Measurements from ENCODE around the gene ZNF333. TPM values are rescaled to one million over a fixed set of nuclear protein-coding genes. Genes with fewer than 3 reads are reported as not detected.

Gene ZNF333
- total RNA-seq, 4 donors from 2014 or later = 8.7 to 43.1 (median 16.8) TPM

- Histone ChIP-seq H3K27me3 (no peaks in the 10 kb centered on the region), H3K9me3 (no peaks in the 10 kb centered on the region), H3K4me3 (no peak overlapping the region), H3K27ac (no peak overlapping the region), H3K36me3 (peaks cover 6% of the 10 kb centered on the region), H3K4me1 (no peaks in the 10 kb centered on the region)
- WGBS = 88% methylated on average over 2 of the region's 2 CpGs
- no peak for TF ChIP-seq POLR2AphosphoS5 (IDR thresholded peaks at IDR 0.05)
- no peak for TF ChIP-seq POLR2A (IDR thresholded peaks at IDR 0.05)
- no peak for TF ChIP-seq CTCF (IDR thresholded peaks at IDR 0.05)
- TF ChIP-seq EP300 (IDR thresholded peaks at IDR 0.05) = no peak
- DNase-seq (ENCODE audit: low spot score in 2 of 2) = peak; percentile 31 to 37
Observed at GRCh38 chr19:14768001-14768400, 78.2 kb downstream of the ZNF333 start.

- TF ChIP-seq CTCF (IDR thresholded peaks at IDR 0.05) (no peak), POLR2A (IDR thresholded peaks at IDR 0.05) (no peak), EP300 (IDR thresholded peaks at IDR 0.05) (no peak), POLR2AphosphoS5 (IDR thresholded peaks at IDR 0.05) (no peak)
- Histone ChIP-seq H3K4me1 (no peaks in the 10 kb centered on the region), H3K27me3 (no peaks in the 10 kb centered on the region), H3K9me3 (no peaks in the 10 kb centered on the region), H3K27ac (no peak overlapping the region), H3K4me3 (no peak overlapping the region), H3K36me3 (peaks cover 6% of the 10 kb centered on the region)
- peak in 1 of 2 donors; percentile 49 for DNase-seq (ENCODE audit: low spot score in 2 of 2)
- 74% methylated on average over 5 of the region's 5 CpGs for WGBS
Observed at GRCh38 chr19:14769201-14769600, 79.4 kb downstream of the ZNF333 start.

- peaks cover 6% of the 10 kb centered on the region for H3K36me3 ChIP-seq
- no peak for TF ChIP-seq POLR2AphosphoS5 (IDR thresholded peaks at IDR 0.05)
- no peak for TF ChIP-seq POLR2A (IDR thresholded peaks at IDR 0.05)
- TF ChIP-seq EP300 (IDR thresholded peaks at IDR 0.05) = no peak
- TF ChIP-seq CTCF (IDR thresholded peaks at IDR 0.05) = no peak
- DNase-seq (ENCODE audit: low spot score in 2 of 2) = peak in 1 of 2 donors; percentile 29
- no peaks in the 10 kb centered on the region for H3K27me3 ChIP-seq
- no peak overlapping the region for H3K27ac ChIP-seq
- no peaks in the 10 kb centered on the region for H3K4me1 ChIP-seq
- no peaks in the 10 kb centered on the region for H3K9me3 ChIP-seq
- 82% methylated on average over 5 of the region's 5 CpGs for WGBS
- no peak overlapping the region for H3K4me3 ChIP-seq
Observed at GRCh38 chr19:14770136-14770535, 80.3 kb downstream of the ZNF333 start.

GRCh38 chr19:14770944-14771839 is 81.3 kb downstream of the ZNF333 start:
- DNase-seq (ENCODE audit: low spot score in 2 of 2) = peak in 1 of 2 donors; percentile 65

More at GRCh38 chr19:14770944-14771839, 81.3 kb downstream of the ZNF333 start:
- H3K4me3 ChIP-seq = no peak overlapping the region
- no peak for TF ChIP-seq POLR2A (IDR thresholded peaks at IDR 0.05)
- TF ChIP-seq POLR2AphosphoS5 (IDR thresholded peaks at IDR 0.05) = no peak
- TF ChIP-seq CTCF (IDR thresholded peaks at IDR 0.05) = no peak
- TF ChIP-seq EP300 (IDR thresholded peaks at IDR 0.05) = no peak
- H3K27ac ChIP-seq = no peak overlapping the region
- H3K36me3 ChIP-seq = peaks cover 6% of the 10 kb centered on the region
- peaks cover 3% of the 10 kb centered on the region for H3K4me1 ChIP-seq
- H3K9me3 ChIP-seq = no peaks in the 10 kb centered on the region
- no peaks in the 10 kb centered on the region for H3K27me3 ChIP-seq
- 83% methylated on average over 11 of the region's 11 CpGs for WGBS
